Stimulated activated CD8-positive, alpha-beta memory T cell treated with anti-CD3 and anti-CD28 coated beads, Interleukin-2, amount 100 ng/mL, for 1 hour (primary cell): ENCODE measurements around the gene HSPA1A.
A peak's percentile ranks its signal among the peaks of the same experiment; 100 is the strongest.
"Not testable (repeated sequence)": the region's sequence is repeated elsewhere in the genome, so short reads cannot be mapped to it uniquely, and the experiment has no call there.

Source experiments
- DNase-seq, 2 donors: peaks; one replicate each; pipeline ENCODE4 v3.0.0-alpha.2; 2020; ENCODE audit warnings: low read depth in 2 of 2

Gene HSPA1A

DNA sequence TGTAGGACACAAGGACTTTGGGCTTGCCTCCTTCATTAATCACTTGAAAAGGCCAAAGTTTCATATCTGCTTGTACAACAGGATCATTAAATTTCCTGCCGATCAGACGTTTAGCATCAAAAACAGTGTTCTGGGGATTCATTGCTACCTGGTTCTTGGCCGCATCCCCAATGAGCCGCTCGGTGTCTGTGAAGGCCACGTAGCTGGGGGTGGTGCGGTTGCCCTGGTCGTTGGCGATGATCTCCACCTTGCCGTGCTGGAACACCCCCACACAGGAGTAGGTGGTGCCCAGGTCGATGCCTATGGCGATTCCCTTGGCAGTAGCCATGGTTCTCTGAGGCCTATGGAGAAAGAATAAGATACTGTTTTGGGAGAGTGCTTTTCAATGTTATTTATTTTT lies 3.7 kb upstream of the HSPA1A start:
- DNase-seq: no peak

DNA sequence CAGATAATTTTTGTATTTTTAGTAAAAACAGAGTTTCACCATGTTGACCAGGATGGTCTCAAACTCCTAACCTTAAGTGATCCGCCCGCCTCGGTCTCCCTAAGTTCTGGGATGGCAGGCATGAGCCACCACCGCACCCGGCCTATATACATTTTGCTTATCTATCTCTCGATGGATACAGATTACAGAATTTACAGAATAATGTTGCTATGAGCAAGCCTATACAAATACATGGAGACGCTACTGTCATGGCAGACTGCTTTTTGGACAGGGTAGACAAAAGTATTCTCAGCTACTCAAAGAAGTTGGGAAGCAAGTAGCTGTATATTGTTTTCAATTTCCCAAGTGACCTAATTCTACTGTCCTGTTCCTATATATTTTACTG lies 1.9 kb upstream of the HSPA1A start:
- DNase-seq: no peak

DNA sequence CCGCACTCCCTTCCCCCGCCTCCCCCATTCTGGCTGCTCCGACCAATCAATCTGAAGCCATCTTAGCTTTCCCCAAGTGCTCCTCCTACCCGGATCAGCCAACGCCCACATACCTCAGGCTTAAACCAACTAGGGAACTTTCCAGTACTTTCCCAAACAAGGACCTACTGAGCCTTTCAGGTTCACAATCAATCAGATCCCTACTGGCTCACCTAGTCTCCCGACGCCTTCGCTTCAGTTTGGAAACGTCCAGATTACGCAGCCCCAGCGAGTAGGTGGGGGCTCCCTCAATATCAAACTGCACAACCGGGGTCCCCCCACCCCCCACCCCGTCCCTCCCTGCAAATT lies 692 bp upstream of the HSPA1A start:
- peak in 1 of 2 donors; percentile 51 for DNase-seq

DNA sequence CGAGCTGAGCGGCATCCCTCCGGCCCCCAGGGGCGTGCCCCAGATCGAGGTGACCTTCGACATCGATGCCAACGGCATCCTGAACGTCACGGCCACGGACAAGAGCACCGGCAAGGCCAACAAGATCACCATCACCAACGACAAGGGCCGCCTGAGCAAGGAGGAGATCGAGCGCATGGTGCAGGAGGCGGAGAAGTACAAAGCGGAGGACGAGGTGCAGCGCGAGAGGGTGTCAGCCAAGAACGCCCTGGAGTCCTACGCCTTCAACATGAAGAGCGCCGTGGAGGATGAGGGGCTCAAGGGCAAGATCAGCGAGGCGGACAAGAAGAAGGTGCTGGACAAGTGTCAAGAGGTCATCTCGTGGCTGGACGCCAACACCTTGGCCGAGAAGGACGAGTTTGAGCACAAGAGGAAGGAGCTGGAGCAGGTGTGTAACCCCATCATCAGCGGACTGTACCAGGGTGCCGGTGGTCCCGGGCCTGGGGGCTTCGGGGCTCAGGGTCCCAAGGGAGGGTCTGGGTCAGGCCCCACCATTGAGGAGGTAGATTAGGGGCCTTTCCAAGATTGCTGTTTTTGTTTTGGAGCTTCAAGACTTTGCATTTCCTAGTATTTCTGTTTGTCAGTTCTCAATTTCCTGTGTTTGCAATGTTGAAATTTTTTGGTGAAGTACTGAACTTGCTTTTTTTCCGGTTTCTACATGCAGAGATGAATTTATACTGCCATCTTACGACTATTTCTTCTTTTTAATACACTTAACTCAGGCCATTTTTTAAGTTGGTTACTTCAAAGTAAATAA lies 2.0 kb downstream of the HSPA1A start:
- not testable (repeated sequence) for DNase-seq

DNA sequence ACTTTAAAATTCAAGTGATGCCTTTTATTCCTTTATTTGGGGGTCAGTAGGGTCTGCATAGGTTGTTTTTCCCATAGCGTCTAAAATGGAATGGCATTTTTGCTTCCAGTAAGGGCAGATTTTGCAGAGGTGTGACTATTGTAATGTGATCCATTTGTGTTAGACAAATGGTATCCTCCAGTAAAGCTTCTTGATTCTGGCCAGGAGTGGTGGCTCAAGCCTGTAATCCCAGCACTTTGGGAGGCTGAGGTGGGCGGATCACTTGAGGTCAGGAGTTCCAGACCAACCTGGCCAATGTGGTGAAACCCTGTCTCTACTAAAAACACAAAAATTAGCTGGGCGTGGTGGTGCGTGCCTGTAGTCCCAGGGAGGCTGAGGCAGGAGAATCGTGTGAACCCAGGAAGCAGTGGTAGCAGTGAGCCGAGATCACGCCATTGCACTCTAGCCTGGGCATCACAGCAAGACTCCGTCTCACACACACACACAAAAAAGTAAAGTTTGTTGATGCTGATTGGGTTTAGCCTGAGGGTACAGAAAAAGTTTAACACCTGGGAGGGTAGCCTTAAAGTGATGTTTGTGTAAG lies 2.7 kb downstream of the HSPA1A start:
- DNase-seq: not testable (repeated sequence)

DNA sequence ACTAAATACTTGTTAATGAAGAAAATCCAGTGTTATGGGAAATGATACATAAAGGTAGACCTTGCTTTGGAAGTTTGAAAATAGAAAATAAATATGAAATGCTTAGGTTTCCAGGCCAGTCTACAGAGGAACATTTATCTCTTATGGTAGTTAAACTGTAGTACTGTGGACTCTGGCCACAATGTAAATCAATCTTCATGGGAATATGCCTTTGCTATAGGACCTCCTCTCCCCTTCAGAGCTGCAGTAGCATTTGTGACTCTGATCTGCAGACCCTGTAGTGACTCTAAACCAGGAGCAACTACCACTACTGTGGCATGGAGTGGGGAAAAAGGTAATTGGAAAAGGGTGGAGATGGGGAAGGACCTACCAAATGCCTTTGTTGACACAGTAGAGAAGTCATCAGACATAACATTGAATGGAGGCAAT lies 4.5 kb downstream of the HSPA1A start:
- no peak for DNase-seq

- DNase-seq: not testable (repeated sequence)
These were observed 5.1 kb downstream of the HSPA1A start for GRCh38 chr6:31820399-31820798.

DNA sequence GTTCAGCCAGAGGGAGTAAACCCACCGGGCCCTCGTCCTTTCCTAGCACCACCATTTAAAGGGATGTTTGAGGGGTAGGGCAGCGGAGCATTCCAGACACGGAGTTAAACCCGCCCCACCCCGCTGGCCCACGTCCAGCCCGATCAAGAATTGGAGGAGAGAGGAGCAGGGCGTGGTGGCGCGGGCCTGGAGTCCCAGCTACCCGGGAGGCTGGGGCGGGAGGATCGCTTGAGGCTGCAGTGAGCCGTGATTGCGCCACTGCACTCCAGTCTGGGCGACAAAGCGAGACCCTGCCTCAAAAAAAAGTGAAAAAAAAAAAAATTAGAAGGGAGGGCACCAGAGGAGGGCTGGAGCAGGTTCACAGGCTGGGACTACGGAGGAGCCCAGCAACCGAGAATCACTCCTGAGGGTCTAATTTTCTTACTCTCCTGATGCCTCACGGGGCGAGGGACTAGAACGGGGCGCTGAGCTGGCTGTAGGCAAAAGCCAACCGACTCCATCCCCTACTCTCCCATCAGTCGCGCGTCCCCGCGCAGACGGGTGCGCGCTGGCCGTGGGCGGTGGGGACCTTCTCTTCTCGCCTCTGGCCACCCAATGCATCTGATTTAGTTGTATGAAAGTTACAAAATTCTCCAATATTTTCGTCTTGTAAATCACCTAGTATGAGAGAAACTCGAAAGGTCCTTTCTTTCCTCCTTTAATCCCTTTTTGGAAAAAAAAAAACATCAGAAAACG lies 6.1 kb downstream of the HSPA1A start:
- DNase-seq: peak in 1 of 2 donors; percentile 32

GRCh38 chr6:31822036-31822821 lies 6.9 kb downstream of the HSPA1A start:
- DNase-seq: peak; percentile 39 to 42

GRCh38 chr6:31823592-31824196 lies 8.4 kb downstream of the HSPA1A start:
- DNase-seq: not testable (repeated sequence)

- no peak for DNase-seq
These were observed 10.2 kb downstream of the HSPA1A start for GRCh38 chr6:31825553-31825952.

DNA sequence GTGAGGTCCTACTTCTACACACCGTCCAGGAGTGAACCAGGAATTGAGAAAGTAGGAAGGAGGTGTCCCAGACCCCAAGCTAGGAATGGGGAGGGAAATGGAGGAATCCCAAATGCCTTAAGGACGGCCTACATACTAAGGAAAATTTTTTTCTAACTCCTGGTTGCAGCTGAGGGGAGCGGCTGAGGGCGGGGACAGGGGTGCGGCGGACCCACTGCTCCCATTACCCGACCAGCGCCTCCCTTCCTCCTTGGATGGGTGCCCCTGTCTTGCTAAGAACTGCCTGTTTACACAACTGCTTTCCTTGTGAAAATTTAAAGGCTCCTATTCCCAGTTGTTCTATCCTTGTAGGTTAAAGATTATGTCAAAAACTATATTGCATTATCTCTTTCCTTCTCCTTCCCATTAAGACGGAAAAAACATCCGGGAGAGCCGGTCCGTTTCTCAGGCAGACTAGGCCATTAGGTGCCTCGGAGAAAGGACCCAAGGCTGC lies 11.5 kb downstream of the HSPA1A start:
- DNase-seq: no peak

GRCh38 chr6:31827286-31828079 lies 12.1 kb downstream of the HSPA1A start, which contains the start of gene HSPA1B:
Gene HSPA1B (plus strand): TSS chr6:31827738. CDS start chr6:31827951, 213 bp downstream.
- peak; percentile 78 to 80 for DNase-seq

GRCh38 chr6:31829633-31830283 lies 14.4 kb downstream of the HSPA1A start:
- no peak for DNase-seq

DNA sequence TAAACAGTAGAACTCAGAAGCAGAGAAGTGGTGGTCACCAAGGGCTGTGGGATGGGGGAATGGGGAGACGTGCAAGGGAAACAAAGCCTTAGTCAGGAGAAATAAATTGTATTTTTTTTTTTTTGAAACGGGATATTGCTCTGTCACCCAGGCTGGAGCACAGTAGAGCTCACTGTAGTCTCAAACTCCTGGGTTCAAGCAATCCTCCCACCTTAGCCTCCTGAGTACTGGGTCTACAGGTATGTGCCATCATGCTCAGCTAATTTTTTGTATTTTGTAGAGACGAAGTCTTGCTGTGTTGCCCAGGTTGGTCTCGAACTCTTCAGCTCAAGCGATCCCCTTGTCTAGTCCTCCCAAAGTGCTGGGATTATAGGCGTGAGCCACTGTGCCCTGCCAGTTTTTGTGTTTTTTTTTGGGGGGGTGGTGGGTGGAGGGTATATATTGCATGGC lies 15.6 kb downstream of the HSPA1A start:
- no peak for DNase-seq

- no peak for DNase-seq
These were observed 16.2 kb downstream of the HSPA1A start for GRCh38 chr6:31831350-31832215.

GRCh38 chr6:31834367-31835250 lies 19.3 kb downstream of the HSPA1A start:
- DNase-seq: peak; percentile 52 to 63

GRCh38 chr6:31836047-31836473 lies 20.7 kb downstream of the HSPA1A start:
- no peak for DNase-seq
